ENCODE results near the gene PARD3. TPM values are rescaled to one million over a fixed set of nuclear protein-coding genes. Genes with fewer than 3 reads are reported as not detected.

The PARD3 gene
- total RNA-seq, 2 experiments from 2014 or later = 0.53 to 0.71 TPM

DNA sequence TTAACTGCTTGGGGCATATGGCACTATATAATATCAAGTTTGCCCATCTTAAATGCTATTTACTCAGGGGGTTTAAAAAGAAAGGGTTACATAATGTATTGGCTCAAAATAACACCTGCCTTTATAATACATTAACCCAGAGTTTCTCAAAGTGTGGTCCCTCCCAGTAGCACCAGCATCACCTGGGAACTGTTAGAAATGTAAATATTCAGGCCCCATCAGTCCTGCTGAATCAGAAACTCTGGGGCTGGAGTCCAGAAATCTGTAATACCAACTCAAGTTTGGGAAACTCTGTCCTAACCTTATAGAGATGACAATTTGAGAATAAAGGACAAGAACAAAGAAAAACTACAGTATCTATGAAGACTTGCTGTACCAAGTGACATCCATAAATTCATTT is 270.7 kb downstream of the PARD3 start:
- no peaks in the 10 kb centered on the region for H3K27me3 ChIP-seq (ENCODE audit: control insufficient read depth in 1 of 2, insufficient read depth in 2 of 2, low read length in 2 of 2)
- no peaks in the 10 kb centered on the region for H3K36me3 ChIP-seq (ENCODE audit: insufficient read depth, low read length)
- H3K27me3 Mint-ChIP-seq = no peaks in the 10 kb centered on the region
- no peaks in the 10 kb centered on the region for H3K4me1 Mint-ChIP-seq (ENCODE audit: low read depth)
- intact Hi-C loops (cut with DNase I, micrococcal nuclease) = no loop called here
- POLR2A ChIA-PET = no interaction called here
- no peak overlapping the region for H3K27ac ChIP-seq (ENCODE audit: low read depth in 1 of 2, low read length in 2 of 2)
- no peak overlapping the region for H3K4me3 ChIP-seq (ENCODE audit: low read length)
- no peaks in the 10 kb centered on the region for H3K9me3 ChIP-seq (ENCODE audit: control insufficient read depth in 1 of 2, insufficient read depth in 1 of 2, low read length in 2 of 2)
- no peaks in the 10 kb centered on the region for H3K9me3 Mint-ChIP-seq
- no peak for ATAC-seq (ENCODE audit: poor library complexity)
- no peak for DNase-seq
- H3K4me1 ChIP-seq (ENCODE audit: insufficient read depth, low read length) = no peaks in the 10 kb centered on the region
- no peak overlapping the region for H3K27ac Mint-ChIP-seq
- TF ChIP-seq, protein P1, sequence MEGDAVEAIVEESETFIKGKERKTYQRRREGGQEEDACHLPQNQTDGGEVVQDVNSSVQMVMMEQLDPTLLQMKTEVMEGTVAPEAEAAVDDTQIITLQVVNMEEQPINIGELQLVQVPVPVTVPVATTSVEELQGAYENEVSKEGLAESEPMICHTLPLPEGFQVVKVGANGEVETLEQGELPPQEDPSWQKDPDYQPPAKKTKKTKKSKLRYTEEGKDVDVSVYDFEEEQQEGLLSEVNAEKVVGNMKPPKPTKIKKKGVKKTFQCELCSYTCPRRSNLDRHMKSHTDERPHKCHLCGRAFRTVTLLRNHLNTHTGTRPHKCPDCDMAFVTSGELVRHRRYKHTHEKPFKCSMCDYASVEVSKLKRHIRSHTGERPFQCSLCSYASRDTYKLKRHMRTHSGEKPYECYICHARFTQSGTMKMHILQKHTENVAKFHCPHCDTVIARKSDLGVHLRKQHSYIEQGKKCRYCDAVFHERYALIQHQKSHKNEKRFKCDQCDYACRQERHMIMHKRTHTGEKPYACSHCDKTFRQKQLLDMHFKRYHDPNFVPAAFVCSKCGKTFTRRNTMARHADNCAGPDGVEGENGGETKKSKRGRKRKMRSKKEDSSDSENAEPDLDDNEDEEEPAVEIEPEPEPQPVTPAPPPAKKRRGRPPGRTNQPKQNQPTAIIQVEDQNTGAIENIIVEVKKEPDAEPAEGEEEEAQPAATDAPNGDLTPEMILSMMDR (IDR thresholded peaks at IDR 0.05) = no peak
- CTCF ChIA-PET = no interaction called here
- H3K36me3 Mint-ChIP-seq (ENCODE audit: low read depth) = no peaks in the 10 kb centered on the region
- H3K4me3 Mint-ChIP-seq = no peak overlapping the region

DNA sequence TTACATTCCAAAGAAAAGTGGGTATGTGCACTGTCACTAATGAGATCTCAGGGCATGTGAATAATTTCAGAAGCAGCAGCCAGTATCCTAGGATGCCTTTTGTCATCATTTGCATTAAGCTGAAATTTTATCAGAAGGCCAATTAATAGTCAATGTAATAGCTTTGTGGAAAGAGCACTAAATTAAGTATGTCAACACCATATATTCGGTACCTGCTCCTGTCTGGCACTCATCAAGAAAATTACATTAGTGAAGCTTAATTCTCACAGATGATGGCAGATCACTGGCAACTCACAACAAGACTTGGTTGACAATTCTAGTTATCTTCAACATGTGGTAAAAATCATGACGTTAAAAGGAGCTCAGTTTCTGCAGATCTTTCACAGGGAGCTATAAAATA is 271.4 kb downstream of the PARD3 start:
- H3K27me3 ChIP-seq (ENCODE audit: control insufficient read depth in 1 of 2, insufficient read depth in 2 of 2, low read length in 2 of 2) = no peaks in the 10 kb centered on the region
- TF ChIP-seq, protein P1 (IDR thresholded peaks at IDR 0.05) = no peak
- no peak overlapping the region for H3K27ac Mint-ChIP-seq
- no peaks in the 10 kb centered on the region for H3K27me3 Mint-ChIP-seq
- no peak overlapping the region for H3K4me3 Mint-ChIP-seq
- no peaks in the 10 kb centered on the region for H3K36me3 Mint-ChIP-seq (ENCODE audit: low read depth)
- intact Hi-C loops (cut with DNase I, micrococcal nuclease) = no loop called here
- H3K36me3 ChIP-seq (ENCODE audit: insufficient read depth, low read length) = no peaks in the 10 kb centered on the region
- no peak for DNase-seq
- ChIA-PET CTCF (no interaction called here), POLR2A (interaction anchor here (0.6 kb wide), 1 partner anchor 549 kb away, joined by 3 read pairs; no protein-coding TSS in a partner anchor)
- no peak overlapping the region for H3K4me3 ChIP-seq (ENCODE audit: low read length)
- H3K27ac ChIP-seq (ENCODE audit: low read depth in 1 of 2, low read length in 2 of 2) = no peak overlapping the region
- H3K4me1 ChIP-seq (ENCODE audit: insufficient read depth, low read length) = no peaks in the 10 kb centered on the region
- ATAC-seq (ENCODE audit: poor library complexity) = no peak
- no peaks in the 10 kb centered on the region for H3K9me3 Mint-ChIP-seq
- H3K9me3 ChIP-seq (ENCODE audit: control insufficient read depth in 1 of 2, insufficient read depth in 1 of 2, low read length in 2 of 2) = no peaks in the 10 kb centered on the region
- no peaks in the 10 kb centered on the region for H3K4me1 Mint-ChIP-seq (ENCODE audit: low read depth)

DNA sequence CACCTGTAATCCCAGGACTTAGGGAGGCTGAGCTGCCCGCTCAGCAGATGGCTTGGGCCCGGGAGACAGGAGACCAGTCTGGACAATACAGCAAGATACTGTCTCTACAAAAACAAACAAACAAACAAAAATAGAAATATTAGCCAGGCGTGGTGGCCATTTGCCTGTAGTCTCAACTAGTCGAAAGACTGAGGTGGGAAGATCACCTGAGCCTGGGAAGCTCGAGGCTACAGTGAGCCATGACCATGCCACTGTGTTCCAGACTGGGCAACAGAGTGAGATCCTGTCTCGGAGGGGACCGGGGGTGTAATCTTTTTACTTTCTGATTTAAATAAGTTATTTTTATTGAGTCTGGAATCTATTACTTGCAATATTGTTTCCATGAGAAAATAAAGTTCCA is 274.6 kb downstream of the PARD3 start:
- no peak overlapping the region for H3K27ac ChIP-seq (ENCODE audit: low read depth in 1 of 2, low read length in 2 of 2)
- TF ChIP-seq, protein P1 (IDR thresholded peaks at IDR 0.05) = no peak
- ChIA-PET CTCF (no interaction called here), POLR2A (no interaction called here)
- no peaks in the 10 kb centered on the region for H3K9me3 Mint-ChIP-seq
- no peaks in the 10 kb centered on the region for H3K36me3 Mint-ChIP-seq (ENCODE audit: low read depth)
- H3K9me3 ChIP-seq (ENCODE audit: control insufficient read depth in 1 of 2, insufficient read depth in 1 of 2, low read length in 2 of 2) = no peaks in the 10 kb centered on the region
- no peaks in the 10 kb centered on the region for H3K36me3 ChIP-seq (ENCODE audit: insufficient read depth, low read length)
- DNase-seq (no peak), ATAC-seq (ENCODE audit: poor library complexity) (no peak)
- no peaks in the 10 kb centered on the region for H3K4me1 Mint-ChIP-seq (ENCODE audit: low read depth)
- intact Hi-C loops (cut with DNase I, micrococcal nuclease) = no loop called here
- no peaks in the 10 kb centered on the region for H3K27me3 ChIP-seq (ENCODE audit: control insufficient read depth in 1 of 2, insufficient read depth in 2 of 2, low read length in 2 of 2)
- H3K4me3 Mint-ChIP-seq = no peak overlapping the region
- H3K4me3 ChIP-seq (ENCODE audit: low read length) = no peak overlapping the region
- H3K27ac Mint-ChIP-seq = no peak overlapping the region
- no peaks in the 10 kb centered on the region for H3K4me1 ChIP-seq (ENCODE audit: insufficient read depth, low read length)
- no peaks in the 10 kb centered on the region for H3K27me3 Mint-ChIP-seq
